Measurements from ENCODE around the gene ATP10A.

The ATP10A gene

GRCh38 chr15:25715536-25716413, 147.4 kb downstream of the ATP10A start:
- H3K27ac ChIP-seq, result no peak overlapping the region
- TF ChIP-seq CTCF (conservative IDR thresholded peaks at IDR 0.05), result no peak
- no peak for TF ChIP-seq ZFX (IDR thresholded peaks at IDR 0.05)

- H3K27ac ChIP-seq, result no peak overlapping the region
- TF ChIP-seq ZFX (IDR thresholded peaks at IDR 0.05) (no peak), CTCF (conservative IDR thresholded peaks at IDR 0.05) (no peak)
Observed at GRCh38 chr15:25714538-25714840, 148.6 kb downstream of the ATP10A start.

GRCh38 chr15:25713736-25714537, 149.2 kb downstream of the ATP10A start:
- TF ChIP-seq CTCF (conservative IDR thresholded peaks at IDR 0.05), result no peak
- no peak for TF ChIP-seq ZFX (IDR thresholded peaks at IDR 0.05)
- H3K27ac ChIP-seq, result no peak overlapping the region

- no peak overlapping the region for H3K27ac ChIP-seq
- no peak for TF ChIP-seq CTCF (conservative IDR thresholded peaks at IDR 0.05)
- no peak for TF ChIP-seq ZFX (IDR thresholded peaks at IDR 0.05)
Observed at GRCh38 chr15:25712961-25713355, 150.2 kb downstream of the ATP10A start.

- H3K27ac ChIP-seq, result no peak overlapping the region
- no peak for TF ChIP-seq ZFX (IDR thresholded peaks at IDR 0.05)
- TF ChIP-seq CTCF (conservative IDR thresholded peaks at IDR 0.05), result no peak
Observed at GRCh38 chr15:25712192-25712960, 150.8 kb downstream of the ATP10A start.

- TF ChIP-seq CTCF (conservative IDR thresholded peaks at IDR 0.05) (no peak), ZFX (IDR thresholded peaks at IDR 0.05) (no peak)
- no peak overlapping the region for H3K27ac ChIP-seq
Observed at GRCh38 chr15:25711691-25712090, 151.4 kb downstream of the ATP10A start.
